C4-2B (cell line): ENCODE data around the gene DPYSL4.

Experiments
- ZFX ChIP-seq: fragments of 450-650 bp; IDR thresholded peaks from 2 replicates; pipeline ENCODE4 v1.6.1; 2017
- TF ChIP-seq, protein P1 (sequence below): fragments of 450-650 bp; conservative IDR thresholded peaks from 2 replicates; pipeline ENCODE4 v1.5.1; 2017; ENCODE audit warnings: mild to moderate bottlenecking

DNA sequence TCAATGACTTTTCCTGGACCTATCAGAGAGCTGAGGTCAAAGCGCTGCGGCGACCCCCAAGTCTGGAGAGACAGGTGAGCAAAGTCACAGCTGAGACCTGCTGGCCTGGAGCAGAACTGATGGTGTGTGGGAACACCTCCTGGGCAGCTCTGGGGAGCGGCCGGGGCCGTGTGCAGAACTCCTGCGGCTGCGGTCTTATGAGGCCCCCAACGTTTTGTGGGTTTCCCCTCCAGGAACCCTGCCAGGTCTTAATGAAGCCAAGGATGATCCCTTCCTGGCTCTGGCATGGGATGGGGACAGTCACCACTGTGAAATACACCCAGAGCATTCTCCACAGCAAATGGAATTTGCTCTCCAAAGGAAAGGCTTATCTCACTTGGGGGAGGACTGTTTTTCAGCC, 26.1 kb downstream of the DPYSL4 start:
- TF ChIP-seq, protein P1, sequence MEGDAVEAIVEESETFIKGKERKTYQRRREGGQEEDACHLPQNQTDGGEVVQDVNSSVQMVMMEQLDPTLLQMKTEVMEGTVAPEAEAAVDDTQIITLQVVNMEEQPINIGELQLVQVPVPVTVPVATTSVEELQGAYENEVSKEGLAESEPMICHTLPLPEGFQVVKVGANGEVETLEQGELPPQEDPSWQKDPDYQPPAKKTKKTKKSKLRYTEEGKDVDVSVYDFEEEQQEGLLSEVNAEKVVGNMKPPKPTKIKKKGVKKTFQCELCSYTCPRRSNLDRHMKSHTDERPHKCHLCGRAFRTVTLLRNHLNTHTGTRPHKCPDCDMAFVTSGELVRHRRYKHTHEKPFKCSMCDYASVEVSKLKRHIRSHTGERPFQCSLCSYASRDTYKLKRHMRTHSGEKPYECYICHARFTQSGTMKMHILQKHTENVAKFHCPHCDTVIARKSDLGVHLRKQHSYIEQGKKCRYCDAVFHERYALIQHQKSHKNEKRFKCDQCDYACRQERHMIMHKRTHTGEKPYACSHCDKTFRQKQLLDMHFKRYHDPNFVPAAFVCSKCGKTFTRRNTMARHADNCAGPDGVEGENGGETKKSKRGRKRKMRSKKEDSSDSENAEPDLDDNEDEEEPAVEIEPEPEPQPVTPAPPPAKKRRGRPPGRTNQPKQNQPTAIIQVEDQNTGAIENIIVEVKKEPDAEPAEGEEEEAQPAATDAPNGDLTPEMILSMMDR, result no peak
- no peak for TF ChIP-seq ZFX
